GM23338 (cell line): Measurements from ENCODE around the gene PRDM1.

Experiments used
- CTCF ChIP-seq, 2 experiments: fragments of 200-600 bp in 1 of 2; sonication (generic) in 1 of 2; conservative IDR thresholded peaks; 2 replicates each; pipeline versions ENCODE4 v1.5.1 to v1.6.1; 2016 to 2017; ENCODE audit warnings: antibody characterized with exemption in 2 of 2, low read depth in 2 of 2, mild to moderate bottlenecking in 2 of 2, moderate library complexity in 1 of 2
- REST ChIP-seq: IDR thresholded peaks from one replicate; pipeline ENCODE4 v1.6.1; 2018; ENCODE audit warnings: antibody characterized with exemption; ENCODE audit not compliant: unreplicated experiment

- no peak for TF ChIP-seq CTCF (conservative IDR thresholded peaks at IDR 0.05; ENCODE audit: low read depth in 2 of 2)
- TF ChIP-seq REST = no peak
Measured at GRCh38 chr6:106046116-106046853, 39.9 kb upstream of the PRDM1 start.
